ENCODE measurements around the gene CDH4. TPM values are rescaled to one million over a fixed set of nuclear protein-coding genes. Genes with fewer than 3 reads are reported as not detected.

The CDH4 gene
- total and polyA plus RNA-seq, 8 donors: under 0.01 to 2.2 (median 0.11) TPM; not detected in 2

- Histone ChIP-seq H3K27me3 (peaks cover 0 to 31% (median 0%) of the 10 kb centered on the region in 3 donors), H3K9me3 (no peaks in the 10 kb centered on the region), H3K27ac (no peak overlapping the region), H3K4me1 (no peaks in the 10 kb centered on the region), H3K4me3 (no peak overlapping the region), H3K36me3 (no peaks in the 10 kb centered on the region)
- 80 to 90% (median 89%) methylated on average over 2 to 8 of the region's 8 CpGs for WGBS, 5 donors
- TF ChIP-seq POLR2AphosphoS5 (IDR thresholded peaks at IDR 0.05) (no peak), POLR2A (IDR thresholded peaks at IDR 0.05) (no peak), CTCF (IDR thresholded peaks at IDR 0.05) (no peak), EP300 (IDR thresholded peaks at IDR 0.05) (no peak)
- intact Hi-C loops (cut with DNase I; ENCODE audit: low total_unique reads): no loop called here
- DNase-seq: no peak
Observed at GRCh38 chr20:61538943-61539265, 286.8 kb downstream of the CDH4 start.

DNA sequence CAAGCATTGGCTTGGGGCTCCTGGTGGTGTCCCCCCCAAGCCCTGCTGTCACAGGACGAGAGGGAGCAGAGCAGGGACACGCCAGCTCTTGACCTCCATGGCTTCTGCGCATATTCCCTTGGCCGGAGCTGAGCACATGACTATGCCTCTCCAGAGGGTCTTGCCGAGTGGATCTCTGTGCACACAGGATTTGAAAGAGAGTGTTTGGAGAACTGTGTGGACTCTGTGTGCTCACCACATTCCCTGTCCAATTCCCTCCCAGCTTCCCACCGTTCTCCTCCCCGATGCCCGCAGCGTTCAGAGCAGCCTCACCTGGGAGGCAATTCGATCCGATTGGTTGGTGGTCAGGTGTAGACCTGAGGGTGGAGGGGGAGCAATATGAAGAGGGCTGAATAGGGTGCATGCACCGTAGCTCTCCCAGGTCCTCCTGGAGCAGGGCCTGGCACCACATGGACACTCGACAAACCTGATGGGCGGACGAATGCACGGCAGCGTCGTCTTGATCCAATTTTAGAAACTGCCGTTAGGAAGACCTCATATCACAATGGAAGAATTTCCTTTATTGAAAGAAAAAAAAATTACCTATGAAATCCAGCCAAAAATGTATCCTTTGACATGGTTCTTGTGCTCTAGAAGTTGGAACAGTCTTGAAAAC, 287.8 kb downstream of the CDH4 start:
- Histone ChIP-seq H3K9me3 (no peaks in the 10 kb centered on the region), H3K36me3 (no peaks in the 10 kb centered on the region), H3K27me3 (peaks cover 0 to 37% (median 0%) of the 10 kb centered on the region in 3 donors), H3K27ac (no peak overlapping the region), H3K4me3 (no peak overlapping the region), H3K4me1 (no peaks in the 10 kb centered on the region)
- intact Hi-C loops (cut with DNase I; ENCODE audit: low total_unique reads): no loop called here
- no peak for TF ChIP-seq CTCF (IDR thresholded peaks at IDR 0.05)
- no peak for TF ChIP-seq EP300 (IDR thresholded peaks at IDR 0.05)
- TF ChIP-seq POLR2AphosphoS5 (IDR thresholded peaks at IDR 0.05): no peak
- 84 to 89% (median 87%) methylated on average over 12 to 19 of the region's 19 CpGs for whole genome bisulfite sequencing, 5 donors
- DNase-seq: no peak

GRCh38 chr20:61541537-61541936, 289.5 kb downstream of the CDH4 start:
- TF ChIP-seq POLR2AphosphoS5 (IDR thresholded peaks at IDR 0.05) (no peak), POLR2A (IDR thresholded peaks at IDR 0.05) (no peak), CTCF (IDR thresholded peaks at IDR 0.05) (no peak), EP300 (IDR thresholded peaks at IDR 0.05) (no peak)
- Histone ChIP-seq H3K27me3 (peaks cover 0 to 24% (median 0%) of the 10 kb centered on the region in 3 donors), H3K27ac (no peak overlapping the region), H3K4me1 (no peaks in the 10 kb centered on the region), H3K4me3 (no peak overlapping the region), H3K36me3 (no peaks in the 10 kb centered on the region), H3K9me3 (no peaks in the 10 kb centered on the region)
- DNase-seq: no peak
- intact Hi-C loops (cut with DNase I; ENCODE audit: low total_unique reads): no loop called here
- 80 to 91% (median 88%) methylated on average over 7 of the region's 7 CpGs for WGBS, 5 donors

DNA sequence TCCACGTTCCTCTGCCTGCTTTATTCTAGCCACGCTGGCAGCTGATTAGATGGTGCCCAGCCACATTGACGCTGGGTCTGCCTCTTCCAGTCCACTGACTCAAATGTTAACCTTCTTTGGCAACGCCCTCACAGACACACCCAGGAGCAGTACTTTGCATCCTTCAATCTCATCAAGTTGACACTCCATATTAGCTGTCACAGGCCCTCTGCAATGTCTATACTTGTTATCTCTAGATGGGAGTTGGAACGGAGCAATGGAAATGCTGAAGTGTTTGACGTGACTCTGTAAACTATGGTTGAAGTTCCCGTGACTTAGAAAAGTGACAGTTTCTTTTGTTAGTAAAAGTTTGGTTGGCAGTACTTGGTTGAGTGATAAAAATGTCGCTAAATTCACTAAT, 291.0 kb downstream of the CDH4 start:
- H3K4me1 ChIP-seq: no peaks in the 10 kb centered on the region
- no peak overlapping the region for H3K27ac ChIP-seq
- 49 to 57% (median 50%) methylated on average over 7 to 8 of the region's 8 CpGs for WGBS, 5 donors
- no peak overlapping the region for H3K4me3 ChIP-seq
- intact Hi-C loops (cut with DNase I; ENCODE audit: low total_unique reads): no loop called here
- no peak for DNase-seq
- TF ChIP-seq CTCF (IDR thresholded peaks at IDR 0.05): no peak
- H3K9me3 ChIP-seq: no peaks in the 10 kb centered on the region
- H3K36me3 ChIP-seq: no peaks in the 10 kb centered on the region
- peaks cover 0 to 32% (median 0%) of the 10 kb centered on the region in 3 donors for H3K27me3 ChIP-seq
